ENCODE results near the gene CRAMP1. TPM values are rescaled to one million over a fixed set of nuclear protein-coding genes. Genes with fewer than 3 reads are reported as not detected.

The CRAMP1 gene
- total and polyA plus RNA-seq, 2 of the 8 experiments (the other 6 are each of a cell fraction or from before 2014, with no cell fraction given), result 19.2 to 23.2 TPM

DNA sequence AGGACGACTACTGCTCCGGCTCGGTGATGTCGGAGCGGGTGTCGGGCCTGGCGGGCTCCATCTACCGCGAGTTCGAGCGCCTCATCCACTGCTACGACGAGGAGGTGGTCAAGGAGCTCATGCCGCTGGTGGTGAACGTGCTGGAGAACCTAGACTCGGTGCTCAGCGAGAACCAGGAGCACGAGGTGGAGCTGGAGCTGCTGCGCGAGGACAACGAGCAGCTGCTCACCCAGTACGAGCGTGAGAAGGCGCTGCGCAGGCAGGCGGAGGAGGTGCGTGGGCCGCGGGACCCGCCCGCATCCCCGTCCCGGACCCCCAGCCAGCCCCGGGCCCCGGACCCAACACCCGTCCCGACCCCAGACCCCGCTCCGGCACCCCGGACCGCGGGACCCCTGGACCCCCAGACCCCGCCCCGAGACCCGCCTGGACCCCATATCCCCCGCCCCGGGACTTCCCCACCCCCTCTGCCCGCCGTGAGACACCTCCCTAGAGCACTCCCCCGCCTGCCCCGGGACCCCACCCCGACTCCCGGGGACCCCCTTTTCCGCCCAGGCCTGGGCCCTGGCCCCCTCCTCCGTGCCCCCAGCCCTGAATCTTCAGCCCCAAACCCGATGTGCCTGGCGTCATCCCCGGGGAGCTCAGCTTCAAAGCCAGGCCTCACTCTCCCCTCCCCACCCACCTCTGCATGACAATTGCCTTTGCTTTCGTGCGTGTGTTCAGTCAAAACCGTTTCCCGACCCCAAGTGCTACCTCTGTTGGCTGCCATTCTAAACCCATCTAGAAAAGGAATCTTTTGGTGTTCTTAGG lies 94.4 kb downstream of the CRAMP1 start (continued):
- no peak for TF ChIP-seq CTBP2 (IDR thresholded peaks at IDR 0.05; ENCODE audit: borderline replicate concordance, insufficient read depth, insufficient read length, low read length)
- peak; percentile 49 for TF ChIP-seq SAP30 (IDR thresholded peaks at IDR 0.05; ENCODE audit: insufficient read depth, insufficient replicate concordance, low read length)
- TF ChIP-seq TCF12 (IDR thresholded peaks at IDR 0.05; ENCODE audit: low read depth, low read length), result no peak
- TF ChIP-seq USF2 (IDR thresholded peaks at IDR 0.05; ENCODE audit: low read length), result no peak
